ENCODE measurements around the gene KCNQ1. TPM values are rescaled to one million over a fixed set of nuclear protein-coding genes. Genes with fewer than 3 reads are reported as not detected.

The KCNQ1 gene
- total RNA-seq, 5 donors from 2014 or later (not counting 1 experiment from before 2014, with no cell fraction given), result 20.9 to 32.9 (median 24.0) TPM

- DNase-seq (no peak), ATAC-seq (replicated peaks in 1 of 4) (no peak)
- Mint-ChIP-seq H3K4me1 (peaks cover 31 to 41% (median 31%) of the 10 kb centered on the region in 3 donors), H3K36me3 (no peaks in the 10 kb centered on the region), H3K27ac (peak overlapping the region; percentile 69 to 72), H3K27me3 (peaks cover 0 to 5% of the 10 kb centered on the region in 2 donors), H3K4me3 (peak overlapping the region in 2 of 3 donors; percentile 45 to 54), H3K9me3 (no peaks in the 10 kb centered on the region)
- Histone ChIP-seq H3K27me3 (replicated peaks in 1 of 2; ENCODE audit: control insufficient read depth in 2 of 2, extremely low read depth in 1 of 2, insufficient read depth in 2 of 2, low read length in 1 of 2) (peaks cover 0 to 19% of the 10 kb centered on the region in 2 experiments), H3K27ac (ENCODE audit: low read length) (no peak overlapping the region), H3K4me1 (ENCODE audit: control insufficient read depth in 1 of 2, extremely low read depth in 1 of 2, insufficient read depth in 2 of 2, low read length in 2 of 2) (peaks cover 13 to 66% of the 10 kb centered on the region in 2 experiments), H3K36me3 (ENCODE audit: control insufficient read depth in 2 of 2, extremely low read depth in 1 of 2, insufficient read depth in 1 of 2, low read length in 1 of 2) (no peaks in the 10 kb centered on the region), H3K9me3 (no peaks in the 10 kb centered on the region), H3K4me3 (ENCODE audit: control insufficient read depth in 1 of 2, extremely low read depth in 1 of 2, low read length in 1 of 2) (no peak overlapping the region)
- WGBS (ENCODE audit: insufficient coverage), result 62% methylated on average over 5 of the region's 11 CpGs
- ChIA-PET CTCF (interaction anchor here (0.6 to 3.0 kb wide), 9 partner anchors 13 to 356 kb away, joined by 3 to 32 read pairs (median 5); no protein-coding TSS in a partner anchor), POLR2A (no interaction called here)
Observed at GRCh38 chr11:2887515-2888195, 442.8 kb downstream of the KCNQ1 start.

GRCh38 chr11:2888266-2888968 is 443.6 kb downstream of the KCNQ1 start:
- no peaks in the 10 kb centered on the region for H3K9me3 ChIP-seq
- WGBS (ENCODE audit: insufficient coverage), result 1% methylated on average over 10 of the region's 25 CpGs
- peaks cover 13 to 73% of the 10 kb centered on the region in 2 experiments for H3K4me1 ChIP-seq (ENCODE audit: control insufficient read depth in 1 of 2, extremely low read depth in 1 of 2, insufficient read depth in 2 of 2, low read length in 2 of 2)
- Mint-ChIP-seq H3K27me3 (no peaks in the 10 kb centered on the region), H3K4me3 (peak overlapping the region in 1 of 3 donors; percentile 12), H3K36me3 (no peaks in the 10 kb centered on the region), H3K9me3 (no peaks in the 10 kb centered on the region), H3K4me1 (peaks cover 29 to 44% (median 35%) of the 10 kb centered on the region in 3 donors), H3K27ac (peak overlapping the region in 1 of 2 donors; percentile 71)
- DNase-seq (peak; percentile 42 to 91 (median 77)), ATAC-seq (replicated peaks in 1 of 4) (peak in 3 of 4 experiments; percentile 18 to 24 (median 23))
- H3K36me3 ChIP-seq (ENCODE audit: control insufficient read depth in 2 of 2, extremely low read depth in 1 of 2, insufficient read depth in 1 of 2, low read length in 1 of 2), result no peaks in the 10 kb centered on the region
- no peak overlapping the region for H3K4me3 ChIP-seq (ENCODE audit: control insufficient read depth in 1 of 2, extremely low read depth in 1 of 2, low read length in 1 of 2)
- H3K27me3 ChIP-seq (replicated peaks in 1 of 2; ENCODE audit: control insufficient read depth in 2 of 2, extremely low read depth in 1 of 2, insufficient read depth in 2 of 2, low read length in 1 of 2), result peaks cover 0 to 11% of the 10 kb centered on the region in 2 experiments
- H3K27ac ChIP-seq (ENCODE audit: low read length), result no peak overlapping the region
- ChIA-PET CTCF (interaction anchor here (0.6 to 3.0 kb wide), 9 partner anchors 13 to 357 kb away, joined by 3 to 32 read pairs (median 5); no protein-coding TSS in a partner anchor), POLR2A (no interaction called here)

- ChIA-PET CTCF (interaction anchor here in 1 of 2 donors (1.3 kb wide), 1 partner anchor 356 kb away, joined by 5 read pairs; no protein-coding TSS in a partner anchor), POLR2A (no interaction called here)
- H3K27me3 Mint-ChIP-seq, result no peaks in the 10 kb centered on the region
- H3K27ac Mint-ChIP-seq, result peak overlapping the region; percentile 27 to 76
- H3K4me3 Mint-ChIP-seq, result no peak overlapping the region
- Histone ChIP-seq H3K4me3 (ENCODE audit: control insufficient read depth in 1 of 2, extremely low read depth in 1 of 2, low read length in 1 of 2) (no peak overlapping the region), H3K27me3 (replicated peaks in 1 of 2; ENCODE audit: control insufficient read depth in 2 of 2, extremely low read depth in 1 of 2, insufficient read depth in 2 of 2, low read length in 1 of 2) (peaks cover 0 to 7% of the 10 kb centered on the region in 2 experiments), H3K9me3 (no peaks in the 10 kb centered on the region), H3K4me1 (ENCODE audit: control insufficient read depth in 1 of 2, extremely low read depth in 1 of 2, insufficient read depth in 2 of 2, low read length in 2 of 2) (peaks cover 13 to 64% of the 10 kb centered on the region in 2 experiments), H3K36me3 (ENCODE audit: control insufficient read depth in 2 of 2, extremely low read depth in 1 of 2, insufficient read depth in 1 of 2, low read length in 1 of 2) (no peaks in the 10 kb centered on the region), H3K27ac (ENCODE audit: low read length) (no peak overlapping the region)
- ATAC-seq (replicated peaks in 1 of 4) (no peak), DNase-seq (no peak)
- WGBS (ENCODE audit: insufficient coverage), result 84% methylated on average over 9 of the region's 16 CpGs
- peaks cover 28 to 47% (median 35%) of the 10 kb centered on the region in 3 donors for H3K4me1 Mint-ChIP-seq
- H3K9me3 Mint-ChIP-seq, result no peaks in the 10 kb centered on the region
- H3K36me3 Mint-ChIP-seq, result no peaks in the 10 kb centered on the region
Observed at GRCh38 chr11:2889362-2890273, 444.8 kb downstream of the KCNQ1 start.

GRCh38 chr11:2890466-2891294 is 445.9 kb downstream of the KCNQ1 start:
- peak overlapping the region in 1 of 3 donors; percentile 81 for H3K4me3 Mint-ChIP-seq
- H3K4me1 Mint-ChIP-seq, result peaks cover 28 to 45% (median 35%) of the 10 kb centered on the region in 3 donors
- peaks cover 0 to 3% of the 10 kb centered on the region in 2 experiments for H3K27me3 ChIP-seq (replicated peaks in 1 of 2; ENCODE audit: control insufficient read depth in 2 of 2, extremely low read depth in 1 of 2, insufficient read depth in 2 of 2, low read length in 1 of 2)
- CTCF ChIA-PET, result interaction anchor here (1.3 to 2.9 kb wide), 3 partner anchors 12 to 358 kb away, joined by 3 to 21 read pairs (median 5); a partner anchor contains a TSS
- no peaks in the 10 kb centered on the region for H3K36me3 ChIP-seq (ENCODE audit: control insufficient read depth in 2 of 2, extremely low read depth in 1 of 2, insufficient read depth in 1 of 2, low read length in 1 of 2)
- no peaks in the 10 kb centered on the region for H3K9me3 ChIP-seq
- no peak for ATAC-seq (replicated peaks in 1 of 4)
- H3K27me3 Mint-ChIP-seq, result no peaks in the 10 kb centered on the region
- no peaks in the 10 kb centered on the region for H3K9me3 Mint-ChIP-seq
- no peak overlapping the region for H3K4me3 ChIP-seq (ENCODE audit: control insufficient read depth in 1 of 2, extremely low read depth in 1 of 2, low read length in 1 of 2)
- 92% methylated on average over 24 of the region's 28 CpGs for WGBS (ENCODE audit: insufficient coverage)
- H3K27ac Mint-ChIP-seq, result peak overlapping the region in 1 of 2 donors; percentile 89
- POLR2A ChIA-PET, result no interaction called here
- DNase-seq, result no peak
- H3K27ac ChIP-seq (ENCODE audit: low read length), result peak overlapping the region; percentile 65
- peaks cover 13 to 59% of the 10 kb centered on the region in 2 experiments for H3K4me1 ChIP-seq (ENCODE audit: control insufficient read depth in 1 of 2, extremely low read depth in 1 of 2, insufficient read depth in 2 of 2, low read length in 2 of 2)
- H3K36me3 Mint-ChIP-seq, result no peaks in the 10 kb centered on the region

GRCh38 chr11:2891326-2892214 is 446.8 kb downstream of the KCNQ1 start:
- peak overlapping the region; percentile 65 for H3K27ac ChIP-seq (ENCODE audit: low read length)
- peaks cover 13 to 54% of the 10 kb centered on the region in 2 experiments for H3K4me1 ChIP-seq (ENCODE audit: control insufficient read depth in 1 of 2, extremely low read depth in 1 of 2, insufficient read depth in 2 of 2, low read length in 2 of 2)
- ChIA-PET POLR2A (no interaction called here), CTCF (interaction anchor here (0.5 to 2.9 kb wide), 7 partner anchors 11 to 360 kb away, joined by 3 to 21 read pairs (median 4); a partner anchor contains a TSS)
- Mint-ChIP-seq H3K27me3 (no peaks in the 10 kb centered on the region), H3K9me3 (no peaks in the 10 kb centered on the region), H3K4me1 (peaks cover 28 to 44% (median 34%) of the 10 kb centered on the region in 3 donors), H3K27ac (peak overlapping the region; percentile 88 to 89), H3K4me3 (peak overlapping the region; percentile 58 to 81 (median 63)), H3K36me3 (no peaks in the 10 kb centered on the region)
- no peak for ATAC-seq (replicated peaks in 1 of 4)
- H3K27me3 ChIP-seq (replicated peaks in 1 of 2; ENCODE audit: control insufficient read depth in 2 of 2, extremely low read depth in 1 of 2, insufficient read depth in 2 of 2, low read length in 1 of 2), result peaks cover 0 to under 1% of the 10 kb centered on the region in 2 experiments
- no peaks in the 10 kb centered on the region for H3K9me3 ChIP-seq
- no peaks in the 10 kb centered on the region for H3K36me3 ChIP-seq (ENCODE audit: control insufficient read depth in 2 of 2, extremely low read depth in 1 of 2, insufficient read depth in 1 of 2, low read length in 1 of 2)
- peak in 1 of 35 experiments; percentile 39 for DNase-seq
- WGBS (ENCODE audit: insufficient coverage), result 48% methylated on average over 12 of the region's 17 CpGs
- H3K4me3 ChIP-seq (ENCODE audit: control insufficient read depth in 1 of 2, extremely low read depth in 1 of 2, low read length in 1 of 2), result peak overlapping the region; percentile 39 to 55

Data from T-cell (primary cell).